HEK293T (cell line): ENCODE data around the gene HOXA9.

Experiments
- CTCF ChIA-PET: fragments of 350-600 bp; formaldehyde crosslinking; extraction: SDS; loops from one replicate; lab custom pipeline; 2021; ENCODE audit warnings: antibody characterized with exemption, inconsistent platforms; lab: Yijun Ruan, JAX
- POLR2A ChIA-PET: fragments of 350-600 bp; formaldehyde crosslinking; extraction: SDS; loops from one replicate; lab custom pipeline; 2020; ENCODE audit warnings: antibody characterized with exemption, inconsistent platforms; lab: Yijun Ruan, JAX
- DNase-seq: peaks from one replicate; pipeline ENCODE4 v3.0.0; 2012; ENCODE audit warnings: mixed read lengths; ENCODE audit errors: extremely low spot score
- ARNT ChIP-seq: fragments of 450-650 bp; IDR thresholded peaks from 2 replicates; pipeline ENCODE4 v1.6.1; 2017; ENCODE audit warnings: mild to moderate bottlenecking
- CTBP1 ChIP-seq: fragments of 450-650 bp; IDR thresholded peaks from 2 replicates; pipeline ENCODE4 v1.6.1; 2016; ENCODE audit warnings: borderline replicate concordance
- ELF4 ChIP-seq: fragments of 450-650 bp; IDR thresholded peaks from 2 replicates; pipeline ENCODE4 v1.6.1; 2017; ENCODE audit warnings: antibody characterized with exemption
- FOXM1 ChIP-seq: fragments of 450-650 bp; IDR thresholded peaks from 2 replicates; pipeline ENCODE4 v1.6.1; 2017; ENCODE audit warnings: mild to moderate bottlenecking, borderline replicate concordance
- HDGF ChIP-seq: fragments of 450-650 bp; IDR thresholded peaks from 2 replicates; pipeline ENCODE4 v1.6.1; 2017; ENCODE audit warnings: antibody characterized with exemption, borderline replicate concordance
- L3MBTL2 ChIP-seq: fragments of 450-650 bp; conservative IDR thresholded peaks from 2 replicates; pipeline ENCODE4 v1.6.1; 2016; ENCODE audit warnings: mild to moderate bottlenecking
- LEF1 ChIP-seq: fragments of 450-650 bp; IDR thresholded peaks from 2 replicates; pipeline ENCODE4 v1.6.1; 2017; ENCODE audit warnings: mild to moderate bottlenecking, borderline replicate concordance
- NFRKB ChIP-seq: fragments of 450-650 bp; IDR thresholded peaks from 2 replicates; pipeline ENCODE4 v1.6.1; 2016; ENCODE audit warnings: mild to moderate bottlenecking, moderate library complexity
- SP1 ChIP-seq: fragments of 450-650 bp; IDR thresholded peaks from 2 replicates; pipeline ENCODE4 v1.6.1; 2017
- ZNF384 ChIP-seq: fragments of 450-650 bp; IDR thresholded peaks from 2 replicates; pipeline ENCODE4 v1.6.1; 2016
- TF ChIP-seq, protein P1 (sequence below): fragments of 450-650 bp; IDR thresholded peaks from 2 replicates; pipeline ENCODE4 v1.6.1; 2016

The HOXA9 gene

DNA sequence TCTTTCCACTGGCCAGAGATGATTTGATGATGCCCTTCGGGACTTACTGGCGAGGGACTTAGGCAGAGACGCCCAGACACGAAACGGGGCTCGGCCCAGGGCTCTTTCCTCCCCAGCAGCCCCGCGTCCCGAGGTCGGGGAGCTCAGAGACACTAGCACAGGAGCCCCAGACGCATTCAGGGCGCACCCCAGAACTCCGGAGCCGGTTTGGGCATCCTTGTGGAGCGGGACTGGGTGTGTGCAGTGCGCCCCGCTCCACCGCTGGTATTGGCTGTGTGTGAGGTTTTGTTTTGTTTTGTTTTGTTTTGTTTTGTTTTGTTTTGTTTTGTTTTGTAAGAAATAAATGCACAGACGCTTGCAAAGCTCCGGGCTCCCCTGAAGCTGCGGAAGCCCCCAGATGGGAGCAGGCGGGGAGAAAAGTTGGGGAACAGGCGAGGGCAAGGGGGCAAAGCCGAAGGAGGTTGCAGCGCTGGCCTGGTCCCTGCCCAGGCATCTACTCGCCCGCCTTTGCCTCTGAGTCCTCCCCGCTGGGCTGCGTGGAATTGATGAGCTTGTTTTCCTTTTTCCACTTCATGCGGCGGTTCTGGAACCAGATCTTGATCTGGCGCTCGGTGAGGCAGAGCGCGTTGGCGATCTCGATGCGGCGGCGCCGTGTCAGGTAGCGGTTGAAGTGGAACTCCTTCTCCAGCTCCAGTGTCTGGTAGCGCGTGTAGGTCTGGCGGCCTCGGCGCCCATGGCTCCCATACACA is 20.0 kb downstream of the HOXA9 start:
- CTCF ChIA-PET = interaction anchor here (0.6 to 4.9 kb wide), 8 partner anchors 13 to 463 kb away, joined by 3 to 20 read pairs (median 6); partner anchors contain the start of gene HOXA10
- POLR2A ChIA-PET = interaction anchor here (0.7 to 17.5 kb wide), 7 partner anchors 11 to 948 kb away, joined by 3 to 367 read pairs (median 10); partner anchors contain the start of genes HOXA10 and HOXA7
- no peak for DNase-seq
- TF ChIP-seq CTBP1 = peak; percentile 31; the same call in 1 of the 2 replicates
- no peak for TF ChIP-seq NFRKB

DNA sequence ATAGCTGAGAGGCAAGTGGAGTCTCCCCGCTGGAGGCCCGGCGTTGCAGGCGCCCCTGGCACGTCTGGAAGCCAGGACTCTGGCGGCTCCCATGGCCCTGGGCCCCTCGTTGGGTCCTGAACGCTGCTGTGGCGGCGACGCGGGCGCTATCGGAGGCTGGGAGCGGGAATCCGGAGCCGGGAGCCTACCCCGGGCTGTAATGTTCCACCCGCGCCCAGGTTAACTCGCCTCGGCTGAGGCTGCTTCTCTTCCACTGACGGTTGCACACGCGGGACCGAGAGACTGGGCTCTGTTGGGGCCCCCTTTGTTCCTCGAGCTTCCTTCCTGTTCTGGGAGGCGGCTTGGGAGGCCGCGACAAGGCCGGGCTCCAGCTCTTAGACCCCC is 20.6 kb downstream of the HOXA9 start:
- ChIA-PET POLR2A (interaction anchor here (0.7 to 17.5 kb wide), 14 partner anchors 8 to 948 kb away, joined by 3 to 367 read pairs (median 6); partner anchors contain the start of genes HOXA10, HOXA3 and HOXA7), CTCF (interaction anchor here (0.6 to 4.9 kb wide), 8 partner anchors 9 to 463 kb away, joined by 4 to 20 read pairs (median 6); partner anchors contain the start of genes HOXA10 and HOXA3)
- peak; percentile 32; the same call in 1 of the 2 replicates for TF ChIP-seq LEF1
- TF ChIP-seq, protein P1, sequence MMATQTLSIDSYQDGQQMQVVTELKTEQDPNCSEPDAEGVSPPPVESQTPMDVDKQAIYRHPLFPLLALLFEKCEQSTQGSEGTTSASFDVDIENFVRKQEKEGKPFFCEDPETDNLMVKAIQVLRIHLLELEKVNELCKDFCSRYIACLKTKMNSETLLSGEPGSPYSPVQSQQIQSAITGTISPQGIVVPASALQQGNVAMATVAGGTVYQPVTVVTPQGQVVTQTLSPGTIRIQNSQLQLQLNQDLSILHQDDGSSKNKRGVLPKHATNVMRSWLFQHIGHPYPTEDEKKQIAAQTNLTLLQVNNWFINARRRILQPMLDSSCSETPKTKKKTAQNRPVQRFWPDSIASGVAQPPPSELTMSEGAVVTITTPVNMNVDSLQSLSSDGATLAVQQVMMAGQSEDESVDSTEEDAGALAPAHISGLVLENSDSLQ = no peak
- no peak for DNase-seq

DNA sequence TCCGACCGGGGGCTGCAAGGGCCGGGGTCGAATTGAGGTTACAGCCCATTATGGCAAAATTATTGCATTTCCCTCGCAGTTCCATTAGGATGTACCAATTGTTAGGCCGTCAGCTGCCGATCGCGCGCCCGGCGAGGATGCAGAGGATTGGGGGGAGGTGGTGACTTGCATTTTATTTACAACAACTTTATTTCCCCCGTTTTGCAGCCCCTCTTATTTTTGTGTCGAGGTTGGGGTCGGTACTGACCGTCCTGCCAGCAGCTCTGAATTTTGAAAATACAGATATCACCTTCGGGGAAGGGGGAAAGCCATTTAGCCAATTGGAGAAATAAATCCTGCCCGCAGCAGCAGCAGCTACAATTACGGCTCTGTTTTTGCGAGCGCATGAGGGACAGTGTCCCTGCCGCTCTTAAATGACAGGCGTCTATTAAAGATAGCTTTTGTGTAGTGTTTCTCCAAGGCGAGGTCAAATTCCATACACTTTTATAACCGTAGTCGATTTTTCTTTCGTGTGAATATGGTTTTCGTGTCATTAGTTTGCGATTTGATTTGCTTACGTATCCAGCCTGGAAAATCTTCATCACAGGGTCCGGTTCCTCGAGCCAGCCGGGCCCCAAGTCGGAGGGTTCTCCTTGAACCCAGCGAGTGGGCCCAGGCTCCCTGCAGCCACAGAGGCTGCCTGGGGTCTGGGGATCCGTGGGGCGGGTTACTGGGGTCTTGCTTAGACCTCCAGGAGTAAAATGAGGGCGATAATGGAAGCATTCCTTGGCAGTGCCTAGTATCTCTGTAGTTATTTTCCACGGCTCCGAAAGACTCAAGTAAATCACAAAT is 21.2 kb downstream of the HOXA9 start:
- no peak for DNase-seq
- ChIA-PET POLR2A (interaction anchor here (0.7 to 17.5 kb wide), 24 partner anchors 8 to 1282 kb away, joined by 3 to 367 read pairs (median 5); partner anchors contain the start of genes CBX3, HOXA1, HOXA10 and HOXA11), CTCF (interaction anchor here (0.5 to 4.9 kb wide), 18 partner anchors 9 to 766 kb away, joined by 3 to 20 read pairs (median 4); partner anchors contain the start of genes HOXA10 and HOXA3)
- TF ChIP-seq SP1 = no peak
- TF ChIP-seq, protein P1 = peak; percentile 94
- peak; percentile 97 for TF ChIP-seq ARNT
- no peak for TF ChIP-seq HDGF
- 0 out of 2 replicates have a peak, but pooled peaks have one; percentile 28 for TF ChIP-seq FOXM1
- no peak for TF ChIP-seq L3MBTL2
- TF ChIP-seq CTBP1 = peak; percentile 90

DNA sequence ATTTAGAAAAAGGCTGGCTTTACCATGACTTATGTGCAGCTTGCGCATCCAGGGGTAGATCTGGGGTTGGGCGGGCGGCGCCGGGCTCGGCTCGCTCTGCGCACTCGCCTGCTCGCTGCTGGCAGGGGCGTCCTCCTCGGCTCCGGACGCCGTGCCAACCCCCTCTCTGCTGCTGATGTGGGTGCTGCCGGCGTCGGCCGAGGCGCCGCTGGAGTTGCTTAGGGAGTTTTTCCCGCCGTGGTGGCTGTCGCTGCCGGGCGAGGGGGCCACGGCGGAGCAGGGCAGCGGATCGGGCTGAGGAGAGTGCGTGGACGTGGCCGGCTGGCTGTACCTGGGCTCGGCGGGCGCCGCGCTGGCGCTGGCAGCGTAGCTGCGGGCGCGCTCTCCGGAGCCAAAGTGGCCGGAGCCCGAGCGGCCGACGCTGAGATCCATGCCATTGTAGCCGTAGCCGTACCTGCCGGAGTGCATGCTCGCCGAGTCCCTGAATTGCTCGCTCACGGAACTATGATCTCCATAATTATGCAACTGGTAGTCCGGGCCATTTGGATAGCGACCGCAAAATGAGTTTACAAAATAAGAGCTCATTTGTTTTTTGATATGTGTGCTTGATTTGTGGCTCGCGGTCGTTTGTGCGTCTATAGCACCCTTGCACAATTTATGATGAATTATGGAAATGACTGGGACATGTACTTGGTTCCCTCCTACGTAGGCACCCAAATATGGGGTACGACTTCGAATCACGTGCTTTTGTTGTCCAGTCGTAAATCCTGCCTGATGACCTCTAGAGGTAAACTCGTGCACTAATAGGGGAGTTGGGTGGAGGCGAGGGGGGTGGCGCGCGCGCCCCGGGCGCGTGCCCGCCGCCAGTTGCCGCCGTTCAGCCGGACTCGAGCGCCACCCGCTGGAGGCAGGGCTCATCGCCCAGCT is 22.1 kb downstream of the HOXA9 start, which contains the start of gene HOXA5:
Gene HOXA5 (minus strand): TSS at position 659 of the 927 bp plus-strand sequence. CDS start 74 bp downstream, at position 585.
- TF ChIP-seq ARNT = peak; percentile 90
- no peak for TF ChIP-seq NFRKB
- TF ChIP-seq, protein P1 = peak; percentile 95
- peak; percentile 17; the same call in 1 of the 2 replicates for TF ChIP-seq LEF1
- TF ChIP-seq ELF4 = peak; percentile 26; the same call in 1 of the 2 replicates
- no peak for TF ChIP-seq ZNF384
- TF ChIP-seq CTBP1 = peak; percentile 87
- ChIA-PET CTCF (interaction anchor here (0.6 to 4.9 kb wide), 17 partner anchors 9 to 461 kb away, joined by 3 to 20 read pairs (median 4); partner anchors contain the start of genes HOXA10, HOXA3 and HOXA7), POLR2A (interaction anchor here (0.7 to 17.5 kb wide), 26 partner anchors 8 to 1281 kb away, joined by 3 to 367 read pairs (median 5); partner anchors contain the start of genes CBX3, HOXA1, HOXA10 and HOXA11)
- DNase-seq = peak; percentile 79

DNA sequence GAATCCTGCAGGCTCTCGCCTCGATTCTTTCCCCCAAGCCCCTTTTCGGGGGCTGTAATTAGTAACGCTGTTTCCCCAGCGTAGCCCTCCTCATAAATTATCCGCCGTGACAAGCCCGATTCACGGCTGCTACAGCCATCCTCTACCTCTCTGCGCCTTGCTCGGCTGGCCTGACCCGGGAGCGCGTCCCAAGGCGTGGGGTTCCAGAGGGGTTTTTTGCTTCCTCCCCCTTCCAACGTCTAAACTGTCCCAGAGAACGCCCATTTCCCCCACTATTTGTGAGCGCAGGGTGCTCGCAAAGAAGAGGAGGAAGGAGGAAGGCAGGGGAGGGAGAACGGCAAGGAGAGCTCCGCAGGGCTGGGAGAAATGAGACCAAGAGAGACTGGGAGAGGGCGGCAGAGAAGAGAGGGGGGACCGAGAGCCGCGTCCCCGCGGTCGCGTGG is 22.7 kb downstream of the HOXA9 start:
- no peak for TF ChIP-seq ARNT
- TF ChIP-seq, protein P1 = peak; percentile 89
- ChIA-PET CTCF (interaction anchor here (0.8 to 4.9 kb wide), 6 partner anchors 9 to 771 kb away, joined by 3 to 20 read pairs (median 6); partner anchors contain the start of gene HOXA3), POLR2A (interaction anchor here (1.0 to 17.5 kb wide), 15 partner anchors 9 to 456 kb away, joined by 3 to 367 read pairs (median 5); partner anchors contain the start of genes HOXA1, HOXA10, HOXA3 and HOXA7)
- no peak for DNase-seq
